Panc1 (cell line): ENCODE data around the gene STAB1. TPM values are rescaled to one million over a fixed set of nuclear protein-coding genes. Genes with fewer than 3 reads are reported as not detected.
A peak's percentile ranks its signal among the peaks of the same experiment; 100 is the strongest.

Experiments
- ATAC-seq: fragments of 200-7000 bp; cut with Tn5 transposase; 2 replicates; pipeline ENCODE4 v1.9.1; 2020; ENCODE audit warnings: mild to moderate bottlenecking, moderate library complexity
- BruUV-seq: library from RNA; stranded (reverse); fragments of 400-500 nt; replicated peaks from 2 replicates; lab custom pipeline; 2021; lab: Mats Ljungman, UMichigan
- CTCF ChIA-PET: fragments of 300-600 bp; sonication (Branson Sonifier 250); formaldehyde crosslinking; loops from one replicate; lab custom pipeline; 2022; ENCODE audit warnings: antibody characterized with exemption; lab: Charles Lee
- POLR2A ChIA-PET: fragments of 300-600 bp; sonication (Branson Sonifier 250); formaldehyde crosslinking; loops from one replicate; lab custom pipeline; 2022; ENCODE audit warnings: antibody characterized with exemption; lab: Charles Lee
- DNase-seq: peaks from one replicate; pipeline ENCODE4 v3.0.0-alpha.2; 2010; ENCODE audit warnings: low read depth, low spot score
- H3K27ac ChIP-seq: 2 replicates; pipeline ENCODE4 v1.5.1; 2011; ENCODE audit warnings: mild to moderate bottlenecking, low read length, inconsistent platforms
- H3K27me3 ChIP-seq: fragments of 200-500 bp; sonication (Bioruptor generic); 2 replicates; pipeline ENCODE4 v1.6.0; 2014; ENCODE audit warnings: low read length, inconsistent platforms; ENCODE audit not compliant: control insufficient read depth, insufficient read depth
- H3K36me3 ChIP-seq: fragments of 200-500 bp; sonication (Bioruptor generic); 2 replicates; pipeline ENCODE4 v1.5.1; 2014; ENCODE audit warnings: inconsistent platforms, mild to moderate bottlenecking, low read length, moderate library complexity; ENCODE audit not compliant: control insufficient read depth, insufficient read depth
- H3K4me1 ChIP-seq: 2 replicates; pipeline ENCODE4 v1.5.1; 2011; ENCODE audit warnings: inconsistent platforms, mild to moderate bottlenecking, low read length, moderate library complexity; ENCODE audit not compliant: control insufficient read depth, insufficient read depth
- H3K4me3 ChIP-seq, 2 experiments: 2 replicates each; pipeline ENCODE4 v1.5.1; 2011 to 2012; ENCODE audit warnings: low read depth in 2 of 2, low read length in 2 of 2, mild to moderate bottlenecking in 2 of 2, inconsistent platforms in 1 of 2, moderate library complexity in 1 of 2
- H3K9me3 ChIP-seq: fragments of 200-500 bp; sonication (Bioruptor generic); 2 replicates; pipeline ENCODE4 v1.5.1; 2014; ENCODE audit warnings: low read depth, mild to moderate bottlenecking, inconsistent platforms, low read length, moderate library complexity; ENCODE audit not compliant: control insufficient read depth, insufficient read depth
- POLR2AphosphoS5 ChIP-seq: IDR thresholded peaks from 2 replicates; pipeline ENCODE4 v1.6.1; 2012; ENCODE audit warnings: mild to moderate bottlenecking, low read depth, low read length, moderate library complexity
- SIN3A ChIP-seq: IDR thresholded peaks from 2 replicates; pipeline ENCODE4 v1.6.1; 2012; ENCODE audit warnings: low read depth, mild to moderate bottlenecking, low read length, moderate library complexity, borderline replicate concordance; ENCODE audit not compliant: insufficient read depth
- in situ Hi-C: cut with HindIII; loops from 2 replicates; pipeline ENCODE4 v1.10.0; 2016; ENCODE audit warnings: low sequenced_read_pairs, low pct_unique_long_range_greater_than_20kb
- intact Hi-C: fragments of 100-400 bp; cut with micrococcal nuclease; formaldehyde crosslinking; loops from one replicate; pipeline ENCODE4 v1.10.0; 2022; ENCODE audit not compliant: unreplicated experiment
- total RNA-seq: library from RNA; stranded (reverse); gene quantifications from one replicate; pipeline ENCODE4 v1.2.1, GENCODE V29; 2021; ENCODE audit not compliant: unreplicated experiment
- TF ChIP-seq, protein P1 (sequence below): fragments of 450-650 bp; IDR thresholded peaks from 2 replicates; pipeline ENCODE4 v1.5.1; 2017; ENCODE audit warnings: mild to moderate bottlenecking
- TF ChIP-seq, protein P2 (sequence below), 2 experiments: IDR thresholded peaks; 2 replicates each; pipeline ENCODE4 v1.6.1; 2011 to 2012; ENCODE audit warnings: low read depth in 2 of 2, control low read depth in 1 of 2, low read length in 1 of 2, mild to moderate bottlenecking in 1 of 2, moderate library complexity in 1 of 2; ENCODE audit not compliant: insufficient read depth in 1 of 2

Gene STAB1
- total RNA-seq, 1 experiment from 2014 or later: 0.39 TPM

DNA sequence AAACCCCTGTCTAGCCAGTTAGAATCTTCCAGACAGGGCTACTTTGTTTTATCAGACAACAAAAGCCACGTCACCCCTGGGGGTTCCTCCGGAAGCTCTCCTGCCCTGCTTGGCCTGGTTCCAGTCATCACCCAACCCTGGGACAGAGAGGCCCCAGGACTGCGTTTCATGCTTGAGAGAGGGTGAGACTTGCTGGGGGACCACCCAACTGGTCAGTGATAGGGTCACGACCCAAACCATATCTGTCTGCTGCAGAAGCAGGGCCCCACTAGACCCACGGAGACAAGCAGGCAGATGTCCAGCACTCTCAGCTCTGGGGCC is 37.3 kb downstream of the STAB1 start:
- no peaks in the 10 kb centered on the region for H3K27me3 ChIP-seq
- ATAC-seq (no peak), DNase-seq (no peak)
- no peaks in the 10 kb centered on the region; the same call in 1 of the 2 replicates for H3K36me3 ChIP-seq
- ChIA-PET POLR2A (no interaction called here), CTCF (no interaction called here)
- intact Hi-C loops (no loop called here), in situ Hi-C loops (no loop called here)
- no peaks in the 10 kb centered on the region for H3K9me3 ChIP-seq
- TF ChIP-seq, protein P1, sequence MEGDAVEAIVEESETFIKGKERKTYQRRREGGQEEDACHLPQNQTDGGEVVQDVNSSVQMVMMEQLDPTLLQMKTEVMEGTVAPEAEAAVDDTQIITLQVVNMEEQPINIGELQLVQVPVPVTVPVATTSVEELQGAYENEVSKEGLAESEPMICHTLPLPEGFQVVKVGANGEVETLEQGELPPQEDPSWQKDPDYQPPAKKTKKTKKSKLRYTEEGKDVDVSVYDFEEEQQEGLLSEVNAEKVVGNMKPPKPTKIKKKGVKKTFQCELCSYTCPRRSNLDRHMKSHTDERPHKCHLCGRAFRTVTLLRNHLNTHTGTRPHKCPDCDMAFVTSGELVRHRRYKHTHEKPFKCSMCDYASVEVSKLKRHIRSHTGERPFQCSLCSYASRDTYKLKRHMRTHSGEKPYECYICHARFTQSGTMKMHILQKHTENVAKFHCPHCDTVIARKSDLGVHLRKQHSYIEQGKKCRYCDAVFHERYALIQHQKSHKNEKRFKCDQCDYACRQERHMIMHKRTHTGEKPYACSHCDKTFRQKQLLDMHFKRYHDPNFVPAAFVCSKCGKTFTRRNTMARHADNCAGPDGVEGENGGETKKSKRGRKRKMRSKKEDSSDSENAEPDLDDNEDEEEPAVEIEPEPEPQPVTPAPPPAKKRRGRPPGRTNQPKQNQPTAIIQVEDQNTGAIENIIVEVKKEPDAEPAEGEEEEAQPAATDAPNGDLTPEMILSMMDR: no peak
- TF ChIP-seq, protein P2, sequence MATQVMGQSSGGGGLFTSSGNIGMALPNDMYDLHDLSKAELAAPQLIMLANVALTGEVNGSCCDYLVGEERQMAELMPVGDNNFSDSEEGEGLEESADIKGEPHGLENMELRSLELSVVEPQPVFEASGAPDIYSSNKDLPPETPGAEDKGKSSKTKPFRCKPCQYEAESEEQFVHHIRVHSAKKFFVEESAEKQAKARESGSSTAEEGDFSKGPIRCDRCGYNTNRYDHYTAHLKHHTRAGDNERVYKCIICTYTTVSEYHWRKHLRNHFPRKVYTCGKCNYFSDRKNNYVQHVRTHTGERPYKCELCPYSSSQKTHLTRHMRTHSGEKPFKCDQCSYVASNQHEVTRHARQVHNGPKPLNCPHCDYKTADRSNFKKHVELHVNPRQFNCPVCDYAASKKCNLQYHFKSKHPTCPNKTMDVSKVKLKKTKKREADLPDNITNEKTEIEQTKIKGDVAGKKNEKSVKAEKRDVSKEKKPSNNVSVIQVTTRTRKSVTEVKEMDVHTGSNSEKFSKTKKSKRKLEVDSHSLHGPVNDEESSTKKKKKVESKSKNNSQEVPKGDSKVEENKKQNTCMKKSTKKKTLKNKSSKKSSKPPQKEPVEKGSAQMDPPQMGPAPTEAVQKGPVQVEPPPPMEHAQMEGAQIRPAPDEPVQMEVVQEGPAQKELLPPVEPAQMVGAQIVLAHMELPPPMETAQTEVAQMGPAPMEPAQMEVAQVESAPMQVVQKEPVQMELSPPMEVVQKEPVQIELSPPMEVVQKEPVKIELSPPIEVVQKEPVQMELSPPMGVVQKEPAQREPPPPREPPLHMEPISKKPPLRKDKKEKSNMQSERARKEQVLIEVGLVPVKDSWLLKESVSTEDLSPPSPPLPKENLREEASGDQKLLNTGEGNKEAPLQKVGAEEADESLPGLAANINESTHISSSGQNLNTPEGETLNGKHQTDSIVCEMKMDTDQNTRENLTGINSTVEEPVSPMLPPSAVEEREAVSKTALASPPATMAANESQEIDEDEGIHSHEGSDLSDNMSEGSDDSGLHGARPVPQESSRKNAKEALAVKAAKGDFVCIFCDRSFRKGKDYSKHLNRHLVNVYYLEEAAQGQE (IDR thresholded peaks at IDR 0.05; ENCODE audit: insufficient read depth in 1 of 2, low read depth in 2 of 2, low read length in 1 of 2): no peak
- H3K27ac ChIP-seq: peak overlapping the region; percentile 61; the same call in 1 of the 2 replicates
- peaks cover 21% of the 10 kb centered on the region for H3K4me1 ChIP-seq
- no TSS peak for BruUV-seq
- peak overlapping the region; percentile 55 to 63 for H3K4me3 ChIP-seq

DNA sequence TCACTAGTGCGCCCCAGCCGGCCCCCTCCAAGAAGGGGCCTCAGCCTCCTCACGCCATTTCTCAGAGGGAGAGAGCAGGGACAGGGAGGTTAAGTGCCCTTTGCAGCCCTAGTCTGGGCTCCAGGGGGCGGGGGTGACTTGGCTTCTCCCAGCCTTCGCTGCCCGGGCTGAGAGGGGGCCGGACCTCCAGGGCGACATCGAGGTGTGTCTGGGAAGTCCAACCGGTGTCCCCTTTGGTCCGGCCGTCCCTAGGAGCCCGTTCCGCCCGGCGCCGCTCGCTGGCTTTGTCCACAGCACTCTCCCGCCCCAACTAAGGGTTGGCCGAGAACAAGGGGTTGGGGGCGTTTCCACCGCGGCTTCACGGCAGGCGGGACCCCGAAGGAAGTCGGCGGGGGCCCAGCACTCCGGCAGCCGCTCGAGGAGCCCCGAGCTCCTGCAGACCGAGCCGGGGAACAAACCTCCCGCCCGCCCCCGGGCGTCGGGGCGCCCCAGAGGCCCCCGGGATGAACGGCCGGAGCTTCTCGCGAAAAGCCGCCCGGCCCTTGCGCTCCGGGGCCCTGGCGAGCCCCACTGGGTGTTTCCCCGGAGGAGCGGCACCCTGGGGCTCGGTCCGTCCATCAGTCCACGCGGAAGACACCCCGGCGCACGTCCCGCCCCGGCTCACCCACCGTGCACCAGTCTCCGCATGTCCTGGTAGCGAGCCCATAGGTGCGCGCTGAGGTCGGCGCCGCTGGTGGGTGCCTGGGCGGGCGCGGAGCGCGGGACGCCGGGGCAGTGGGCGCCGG is 37.9 kb downstream of the STAB1 start:
- intact Hi-C loops: no loop called here
- POLR2A ChIA-PET: no interaction called here

More for the DNA sequence above, 37.9 kb downstream of the STAB1 start:
- ATAC-seq: 0 out of 2 replicates have a peak, but pooled peaks have one; percentile 2
- no peaks in the 10 kb centered on the region for H3K27me3 ChIP-seq
- no peaks in the 10 kb centered on the region; the same call in 1 of the 2 replicates for H3K36me3 ChIP-seq
- BruUV-seq: no TSS peak
- DNase-seq: no peak
- H3K4me1 ChIP-seq: peaks cover 21% of the 10 kb centered on the region
- peak overlapping the region; percentile 61; the same call in 1 of the 2 replicates for H3K27ac ChIP-seq
- peak overlapping the region; percentile 55 to 63 for H3K4me3 ChIP-seq
- no peaks in the 10 kb centered on the region for H3K9me3 ChIP-seq
- in situ Hi-C loops: no loop called here
- CTCF ChIA-PET: interaction anchor here (0.6 kb wide), 1 partner anchor 63 kb away, joined by 3 read pairs; no protein-coding TSS in a partner anchor
- no peak for TF ChIP-seq SIN3A
- TF ChIP-seq, protein P1: no peak
- TF ChIP-seq POLR2AphosphoS5: no peak
